ACC112 (cell line): Measurements from ENCODE around the gene OR51M1.

Experiments used
- H2AFZ ChIP-seq: fragments of 200-600 bp; sonication (generic); one replicate; pipeline ENCODE4 v1.6.0; 2017; ENCODE audit warnings: antibody characterized with exemption, low read length; ENCODE audit not compliant: unreplicated experiment
- H3K27ac ChIP-seq: fragments of 200-600 bp; sonication (generic); 2 replicates; pipeline ENCODE4 v1.5.1; 2014; ENCODE audit warnings: low read depth, mild to moderate bottlenecking, antibody characterized with exemption, low read length, moderate library complexity
- H3K27me3 ChIP-seq: fragments of 200-600 bp; sonication (generic); 2 replicates; pipeline ENCODE4 v1.6.1; 2014; ENCODE audit warnings: mild to moderate bottlenecking, antibody characterized with exemption, low read length, moderate library complexity, mixed read lengths; ENCODE audit not compliant: insufficient read depth
- H3K36me3 ChIP-seq: fragments of 200-600 bp; sonication (generic); 2 replicates; pipeline ENCODE4 v1.6.1; 2016; ENCODE audit warnings: mild to moderate bottlenecking, antibody characterized with exemption, low read length, moderate library complexity, mixed read lengths; ENCODE audit not compliant: insufficient read depth
- H3K4me1 ChIP-seq: fragments of 200-600 bp; sonication (generic); one replicate; pipeline ENCODE4 v1.6.1; 2016; ENCODE audit warnings: low read length, mixed read lengths; ENCODE audit not compliant: insufficient read depth, unreplicated experiment, control insufficient read depth
- H3K4me3 ChIP-seq: fragments of 200-600 bp; sonication (generic); 2 replicates; pipeline ENCODE4 v1.5.1; 2014; ENCODE audit warnings: mild to moderate bottlenecking, low read depth, low read length
- H3K79me2 ChIP-seq: fragments of 200-600 bp; sonication (generic); one replicate; pipeline ENCODE4 v1.6.0; 2016; ENCODE audit warnings: low read length; ENCODE audit not compliant: control insufficient read depth, unreplicated experiment, insufficient read depth

Gene OR51M1

DNA sequence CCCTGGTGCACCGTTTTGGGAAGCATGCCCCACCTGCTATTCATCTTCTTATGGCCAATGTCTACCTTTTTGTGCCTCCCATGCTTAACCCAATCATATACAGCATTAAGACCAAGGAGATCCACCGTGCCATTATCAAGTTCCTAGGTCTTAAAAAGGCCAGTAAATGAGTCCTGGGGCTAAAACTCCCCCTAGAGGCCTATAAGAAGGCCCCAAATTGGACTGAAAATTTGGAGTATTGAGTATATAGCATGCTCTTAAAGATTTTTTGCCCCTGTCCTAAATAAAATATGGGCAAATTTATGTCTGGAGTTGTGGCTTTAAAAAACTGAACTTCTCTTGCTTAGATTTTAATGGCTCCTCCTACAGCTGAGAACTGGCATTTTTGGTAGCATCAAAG lies 6.6 kb downstream of the OR51M1 start:
- no peaks in the 10 kb centered on the region for H3K79me2 ChIP-seq
- H3K27ac ChIP-seq = no peak overlapping the region
- H3K27me3 ChIP-seq = peaks cover 22% of the 10 kb centered on the region
- H3K4me1 ChIP-seq = no peaks in the 10 kb centered on the region
- no peaks in the 10 kb centered on the region for H3K36me3 ChIP-seq
- H3K4me3 ChIP-seq = no peak overlapping the region
- no peak overlapping the region for H2AFZ ChIP-seq

DNA sequence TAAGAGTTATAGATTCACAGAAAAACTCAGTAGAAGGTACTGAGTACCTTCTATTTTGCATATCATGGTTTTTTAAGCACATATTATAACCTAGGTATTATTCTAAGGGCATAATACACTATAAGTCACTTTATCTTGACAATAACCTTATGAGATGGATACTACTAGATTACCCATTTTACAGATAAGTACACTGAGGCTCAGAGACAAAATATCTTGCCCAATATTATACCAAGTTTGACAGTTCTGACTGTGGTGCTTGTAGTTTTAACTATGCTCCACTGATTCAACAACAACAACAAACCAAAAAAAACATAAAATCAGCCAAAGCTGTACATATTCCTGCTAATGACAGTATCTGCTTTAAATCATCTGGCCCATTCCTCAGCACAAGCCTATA lies 10.5 kb downstream of the OR51M1 start:
- Histone ChIP-seq H3K27ac (no peak overlapping the region), H3K4me3 (no peak overlapping the region), H3K27me3 (peaks cover 34% of the 10 kb centered on the region), H3K79me2 (no peaks in the 10 kb centered on the region), H3K36me3 (no peaks in the 10 kb centered on the region), H2AFZ (no peak overlapping the region), H3K4me1 (no peaks in the 10 kb centered on the region)

DNA sequence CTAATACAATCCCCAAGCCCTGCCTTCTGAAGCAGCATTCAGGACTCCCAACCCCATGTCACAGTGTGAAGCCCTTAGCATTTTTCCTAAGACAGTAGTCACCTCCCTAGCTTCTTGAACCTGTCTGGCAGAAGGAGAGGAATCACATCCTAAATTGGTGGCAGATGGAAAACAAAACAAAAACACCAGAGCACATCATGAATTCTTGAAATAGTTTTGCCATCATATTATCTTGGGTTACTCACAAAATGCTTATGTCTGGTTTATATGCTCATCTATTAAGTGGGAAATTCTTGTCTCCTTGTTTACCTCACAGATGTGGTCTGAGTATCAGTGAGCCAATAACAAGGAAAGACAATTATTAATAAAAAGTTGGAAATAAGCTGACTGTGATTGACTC lies 15.3 kb downstream of the OR51M1 start:
- H3K36me3 ChIP-seq = no peaks in the 10 kb centered on the region
- H3K4me3 ChIP-seq = no peak overlapping the region
- H2AFZ ChIP-seq = no peak overlapping the region
- H3K79me2 ChIP-seq = no peaks in the 10 kb centered on the region
- H3K4me1 ChIP-seq = no peaks in the 10 kb centered on the region
- peaks cover 46% of the 10 kb centered on the region for H3K27me3 ChIP-seq
- no peak overlapping the region for H3K27ac ChIP-seq

- peaks cover 50% of the 10 kb centered on the region for H3K27me3 ChIP-seq
- H3K27ac ChIP-seq = no peak overlapping the region
- no peaks in the 10 kb centered on the region for H3K79me2 ChIP-seq
- H3K36me3 ChIP-seq = no peaks in the 10 kb centered on the region
- H3K4me3 ChIP-seq = no peak overlapping the region
- H2AFZ ChIP-seq = no peak overlapping the region
- no peaks in the 10 kb centered on the region for H3K4me1 ChIP-seq
Observed at GRCh38 chr11:5405173-5405572, 21.6 kb downstream of the OR51M1 start.

DNA sequence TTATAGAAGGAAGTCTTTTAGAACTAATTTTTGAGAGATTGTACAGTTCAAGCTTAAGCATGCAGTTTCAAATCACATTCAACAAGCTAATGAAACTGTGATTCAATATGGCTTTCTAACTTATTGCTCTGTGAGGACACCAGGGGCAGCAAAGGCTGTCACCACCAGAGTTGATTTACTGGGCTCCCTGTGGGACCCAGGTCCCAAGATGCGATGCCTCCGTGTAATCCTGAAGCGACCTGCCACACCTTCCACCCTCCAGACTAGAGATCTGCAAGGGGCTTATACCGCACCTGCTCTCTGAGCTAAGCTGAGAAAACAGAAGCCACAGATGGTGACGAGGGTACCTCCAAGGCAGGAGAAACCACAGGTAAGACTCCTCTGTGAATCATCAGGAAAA lies 37.4 kb downstream of the OR51M1 start:
- peaks cover 44% of the 10 kb centered on the region for H3K27me3 ChIP-seq
- no peaks in the 10 kb centered on the region for H3K79me2 ChIP-seq
- no peaks in the 10 kb centered on the region for H3K36me3 ChIP-seq
- no peak overlapping the region for H3K4me3 ChIP-seq
- no peaks in the 10 kb centered on the region for H3K4me1 ChIP-seq
- no peak overlapping the region for H3K27ac ChIP-seq
- no peak overlapping the region for H2AFZ ChIP-seq

DNA sequence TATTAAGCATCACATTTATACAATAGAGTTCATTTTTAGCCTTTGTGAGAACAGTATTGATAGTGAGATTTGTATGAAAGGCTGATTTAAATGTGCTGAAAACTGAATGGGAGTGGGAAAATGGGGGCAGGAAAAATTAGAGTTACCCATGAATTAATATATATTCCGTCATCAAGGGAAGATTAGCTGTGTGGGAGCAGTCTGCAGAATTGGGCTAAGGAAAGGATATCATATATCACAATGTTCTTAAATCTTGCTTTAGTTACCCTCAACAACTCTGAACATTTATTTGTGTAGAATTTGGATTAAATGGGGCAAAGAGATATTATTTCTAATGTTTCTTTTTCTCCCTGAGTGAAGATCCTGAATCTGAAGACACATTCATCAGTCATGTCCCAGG lies 38.2 kb downstream of the OR51M1 start, which contains the start of gene OR51Q1:
OR51Q1 (plus strand) TSS at position 301 of the 400 bp plus-strand sequence; CDS start at position 391, 90 bp downstream.
- no peak within 1 kb of the TSS for H3K4me3 ChIP-seq
- H3K36me3 ChIP-seq = no peaks in the 10 kb centered on the region
- no peak within 1 kb of the TSS for H3K27ac ChIP-seq
- H3K4me1 ChIP-seq = no peaks in the 10 kb centered on the region
- no peaks in the 10 kb centered on the region for H3K79me2 ChIP-seq
- no peak within 1 kb of the TSS for H2AFZ ChIP-seq
- H3K27me3 ChIP-seq = peaks cover 53% of the 10 kb centered on the region

DNA sequence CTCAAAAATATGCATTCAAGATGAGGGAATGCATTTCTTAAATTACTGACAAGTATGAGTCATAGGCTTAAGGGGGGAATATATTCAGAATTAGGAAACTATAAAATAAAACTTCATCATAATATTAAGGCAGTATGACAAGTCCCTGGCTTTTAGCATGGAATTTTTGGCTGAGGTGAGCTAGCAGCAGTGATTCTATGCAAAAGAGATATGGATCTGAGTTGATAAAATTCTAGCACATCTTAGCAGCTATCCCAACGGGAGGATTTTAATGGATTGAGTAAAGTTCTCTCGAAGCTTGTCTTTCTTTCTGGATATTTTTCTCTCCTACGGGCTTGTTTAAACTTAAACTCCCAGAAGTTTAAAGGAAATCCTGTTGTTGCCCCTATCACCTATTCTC lies 39.5 kb downstream of the OR51M1 start:
- Histone ChIP-seq H3K4me3 (no peak overlapping the region), H3K79me2 (no peaks in the 10 kb centered on the region), H3K4me1 (no peaks in the 10 kb centered on the region)

DNA sequence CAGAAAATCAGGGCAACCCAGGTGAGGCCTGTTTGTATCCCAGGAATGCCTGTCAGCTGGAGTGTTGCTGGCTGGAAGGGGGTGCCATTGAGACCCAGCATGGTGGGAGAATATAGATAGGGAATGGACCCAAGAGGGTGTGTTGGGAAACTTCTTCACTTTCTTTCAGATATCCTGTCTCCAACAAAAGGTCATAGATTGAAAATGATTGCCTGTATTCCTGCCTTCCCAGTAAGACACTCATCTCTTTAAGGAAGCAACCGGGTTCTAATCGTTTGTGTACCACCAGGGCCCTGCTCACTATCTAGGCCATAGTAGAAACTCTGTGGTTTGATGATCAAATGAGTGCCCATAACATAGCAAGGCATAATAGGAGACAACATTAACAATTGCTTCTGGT lies 57.8 kb downstream of the OR51M1 start, which contains the start of gene OR51I1:
OR51I1 (minus strand) TSS at position 101 of the 400 bp plus-strand sequence; CDS start at position 101, 0 bp downstream.
- H3K27me3 ChIP-seq = peaks cover 41% of the 10 kb centered on the region
- no peak within 1 kb of the TSS for H3K4me3 ChIP-seq
- H3K27ac ChIP-seq = no peak within 1 kb of the TSS
- no peaks in the 10 kb centered on the region for H3K4me1 ChIP-seq
- H3K79me2 ChIP-seq = no peaks in the 10 kb centered on the region
- H2AFZ ChIP-seq = no peak within 1 kb of the TSS
- H3K36me3 ChIP-seq = no peaks in the 10 kb centered on the region

More for the DNA sequence above, 39.5 kb downstream of the OR51M1 start:
- Histone ChIP-seq H3K27ac (no peak overlapping the region), H2AFZ (no peak overlapping the region), H3K27me3 (peaks cover 57% of the 10 kb centered on the region), H3K36me3 (no peaks in the 10 kb centered on the region)
